Adrenal gland (tissue), 5 donors: Measurements from ENCODE around the gene RING1.

Experiments
- CTCF ChIP-seq, 6 experiments: fragments of 450-650 bp in 4 of 6; fragments of 200-600 bp in 2 of 6; sonication (generic) in 1 of 6; IDR thresholded peaks; 1 replicate in 5 of 6; 2 replicates in 1 of 6; pipeline versions ENCODE4 v1.5.1 to v1.8.0; 2016 to 2021; ENCODE audit warnings: antibody characterized with exemption in 6 of 6, mild to moderate bottlenecking in 2 of 6, moderate library complexity in 1 of 6
- POLR2A ChIP-seq, 2 donors: fragments of 450-650 bp; IDR thresholded peaks; one replicate each; pipeline ENCODE4 v1.6.1; 2017; ENCODE audit warnings: antibody characterized with exemption in 2 of 2, mild to moderate bottlenecking in 2 of 2, moderate library complexity in 1 of 2
- donor health status: DM: no; HTN: no; CAD: no.

- no peak for TF ChIP-seq CTCF (IDR thresholded peaks at IDR 0.05)
- TF ChIP-seq POLR2A (IDR thresholded peaks at IDR 0.05): no peak
These were observed 13.8 kb upstream of the RING1 start for GRCh38 chr6:33194431-33194979.
